GM08714 (cell line): ENCODE measurements around the gene GH1.
"Not testable (repeated sequence)": the region's sequence is repeated elsewhere in the genome, so short reads cannot be mapped to it uniquely, and the experiment has no call there.

Source experiments
- H3K4me3 ChIP-seq: fragments of 200-500 bp; sonication (Bioruptor generic); 2 replicates; pipeline ENCODE4 v1.5.1; 2014; ENCODE audit warnings: mild to moderate bottlenecking, low read length, inconsistent platforms
- ZNF274 ChIP-seq: IDR thresholded peaks from 2 replicates; pipeline ENCODE4 v1.6.1; 2012; ENCODE audit warnings: mild to moderate bottlenecking, low read depth, low read length

Gene GH1

DNA sequence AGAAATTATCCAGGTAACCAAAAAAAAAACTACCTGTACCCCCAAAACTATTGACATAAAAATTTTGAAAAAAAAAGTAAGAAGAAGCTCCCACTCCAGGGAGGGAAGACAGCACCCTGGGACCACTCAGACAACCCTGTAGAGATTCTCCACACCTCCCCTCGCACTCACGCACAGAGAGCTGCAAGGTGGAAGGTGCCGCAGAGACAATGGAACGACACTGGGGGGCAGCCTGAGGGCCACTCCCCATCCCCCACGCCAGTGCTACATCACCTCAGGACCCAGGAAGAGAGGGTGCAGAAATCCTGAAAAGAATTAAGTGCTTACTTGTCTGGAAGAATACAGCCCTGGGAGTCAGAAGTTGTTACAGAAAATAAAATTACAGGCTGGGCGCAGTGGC lies 18.7 kb upstream of the GH1 start:
- no peak for TF ChIP-seq ZNF274
- H3K4me3 ChIP-seq = no peak overlapping the region

DNA sequence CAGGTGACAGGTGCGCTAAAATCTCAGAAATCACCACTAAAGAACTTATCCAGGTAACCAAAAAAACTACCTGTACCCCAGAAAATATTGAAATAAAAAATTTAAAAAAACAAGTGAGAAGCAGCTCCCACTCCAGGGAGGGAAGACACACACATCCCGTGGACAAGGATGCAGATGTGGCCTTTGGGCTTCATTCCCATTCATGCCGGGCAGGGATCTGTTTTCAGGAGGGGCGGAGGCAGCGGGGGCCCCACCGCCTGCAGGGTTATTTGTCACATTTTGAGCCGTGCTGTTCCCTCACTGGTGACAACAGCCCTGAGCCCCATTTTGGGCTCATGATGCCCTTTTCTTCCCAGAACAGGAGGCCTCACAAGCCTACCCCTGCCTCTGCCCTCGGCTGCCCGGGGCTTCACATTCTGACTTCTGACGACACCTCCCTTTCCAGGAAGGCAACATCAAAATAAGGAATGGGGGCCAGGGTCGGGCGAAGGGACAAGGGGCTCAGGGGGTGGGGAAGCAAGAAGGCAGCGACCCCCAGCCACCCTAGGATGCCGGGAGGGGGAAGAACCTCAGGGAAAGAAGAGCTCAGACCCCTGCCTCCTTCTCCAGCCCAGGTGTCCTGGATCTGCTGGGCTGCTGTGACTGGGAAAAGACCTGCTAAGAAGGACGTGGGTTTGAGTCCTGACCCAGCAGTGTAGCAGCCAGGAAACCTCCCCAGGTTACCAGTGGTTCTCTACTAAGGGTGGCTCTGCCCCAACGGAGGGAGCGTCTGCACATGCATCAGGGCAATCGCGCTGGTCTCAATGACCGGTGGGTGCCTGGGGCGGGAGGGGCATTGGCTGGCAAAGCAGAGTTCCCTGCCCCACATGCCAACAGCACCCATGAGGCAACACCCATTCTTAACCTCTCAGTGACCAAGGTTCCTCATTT lies 15.8 kb upstream of the GH1 start:
- TF ChIP-seq ZNF274 = no peak
- H3K4me3 ChIP-seq = no peak overlapping the region

DNA sequence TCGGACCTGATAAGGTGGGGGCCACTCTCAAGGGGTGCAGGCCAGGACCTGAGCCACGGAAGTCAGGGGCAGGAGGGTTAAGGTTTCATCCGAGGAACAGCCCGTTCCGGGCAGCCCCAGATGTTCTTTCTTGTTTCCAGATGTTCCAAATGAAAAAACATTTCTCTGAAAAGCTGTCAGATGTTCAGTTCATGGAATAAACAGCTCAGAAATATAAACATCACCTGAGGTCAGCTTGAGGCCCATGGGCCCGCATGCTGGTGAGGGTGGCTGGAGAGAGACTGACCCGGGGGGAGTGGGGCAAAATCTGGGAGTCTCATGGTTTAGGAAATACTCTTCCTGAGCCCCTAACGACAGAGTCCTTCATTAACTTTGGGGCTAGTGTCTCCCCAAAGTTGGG lies 15.0 kb upstream of the GH1 start:
- no peak overlapping the region for H3K4me3 ChIP-seq
- no peak for TF ChIP-seq ZNF274

DNA sequence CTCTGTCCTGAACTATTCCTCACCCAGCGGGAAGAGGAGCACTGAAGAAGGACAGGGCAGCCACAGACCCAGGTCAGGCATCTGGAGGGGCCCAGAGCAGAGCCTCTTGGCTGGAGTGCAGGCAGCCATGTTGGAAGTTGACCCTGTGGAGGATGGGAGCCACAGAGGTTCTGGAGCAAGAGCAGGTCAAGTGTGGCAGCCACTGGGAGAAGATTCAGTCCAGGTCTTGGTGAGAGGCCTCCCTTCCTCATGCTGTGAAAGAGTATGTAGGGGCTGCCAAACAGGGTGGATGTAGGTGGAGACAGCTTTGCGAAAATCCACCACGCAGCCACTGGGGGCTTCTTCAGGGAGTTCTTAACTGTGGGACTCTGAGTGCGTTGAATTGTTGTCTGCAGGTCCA lies 14.1 kb upstream of the GH1 start:
- peak overlapping the region; percentile 80; the same call in 1 of the 2 replicates for H3K4me3 ChIP-seq
- no peak for TF ChIP-seq ZNF274

DNA sequence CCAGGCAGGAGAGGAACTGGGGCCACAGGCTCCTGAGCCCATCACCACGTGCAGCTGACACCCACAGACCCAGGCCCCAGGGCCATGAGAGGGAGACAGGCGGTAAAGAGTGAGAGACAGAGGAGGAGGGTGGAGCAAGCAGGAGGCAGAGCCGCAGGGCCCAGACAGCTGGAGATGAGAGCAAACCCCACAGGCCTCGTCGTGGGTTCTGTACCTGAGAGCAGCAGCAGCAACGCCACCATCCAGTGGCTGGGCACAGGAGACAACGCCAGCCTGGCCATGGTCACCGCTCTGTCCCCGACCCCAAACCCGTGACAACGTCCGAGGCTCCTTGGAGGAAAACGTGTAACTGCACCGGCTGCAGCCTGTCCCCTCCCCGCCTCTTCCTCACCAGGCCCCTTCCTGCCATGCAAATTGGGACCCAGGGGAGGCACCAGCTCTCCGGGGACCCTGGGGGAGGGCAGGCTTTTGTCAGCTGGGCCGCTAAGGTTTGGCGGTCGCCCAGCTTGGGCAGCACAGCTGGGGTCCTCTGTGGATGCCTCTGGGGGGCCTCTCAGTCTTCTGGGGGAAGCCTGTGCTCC lies 13.4 kb upstream of the GH1 start, which contains the start of gene CD79B:
Gene CD79B, minus strand, starts transcription at position 351 of the 581 bp plus-strand sequence. Its CDS starts 70 bp downstream, at position 281.
- TF ChIP-seq ZNF274 = no peak
- H3K4me3 ChIP-seq = peak within 1 kb of the TSS; percentile 80

DNA sequence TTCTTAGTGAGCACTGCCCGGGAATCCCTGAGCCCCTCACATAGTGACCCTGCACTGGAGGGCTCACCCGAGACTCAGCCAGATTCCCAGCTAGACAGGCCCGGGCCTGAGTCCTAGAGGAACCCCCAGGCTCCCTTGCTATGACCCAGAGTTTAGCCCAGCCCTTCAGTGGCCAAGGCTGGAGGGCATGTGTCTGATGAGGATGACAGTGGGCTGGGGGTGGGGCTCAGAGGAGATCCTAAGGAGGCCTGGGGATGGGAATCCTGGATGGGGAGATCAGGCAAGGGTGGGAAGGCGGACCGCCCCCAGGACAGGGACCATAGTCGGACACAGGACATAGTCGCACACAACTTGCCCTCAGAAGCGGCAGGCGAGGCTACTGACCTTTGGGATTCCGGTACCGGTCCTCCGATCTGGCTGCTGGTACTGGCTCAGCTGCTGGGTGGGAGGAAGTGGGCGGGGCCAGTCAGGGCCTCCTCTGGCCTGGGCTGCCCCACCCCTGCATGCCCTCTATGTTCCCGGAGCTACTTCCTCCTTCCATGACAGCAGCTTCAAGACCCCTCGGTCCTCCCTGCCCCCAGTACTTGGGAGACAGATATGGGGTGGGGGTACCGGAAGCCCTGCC lies 12.4 kb upstream of the GH1 start:
- TF ChIP-seq ZNF274 = no peak
- H3K4me3 ChIP-seq = peak overlapping the region; percentile 80

DNA sequence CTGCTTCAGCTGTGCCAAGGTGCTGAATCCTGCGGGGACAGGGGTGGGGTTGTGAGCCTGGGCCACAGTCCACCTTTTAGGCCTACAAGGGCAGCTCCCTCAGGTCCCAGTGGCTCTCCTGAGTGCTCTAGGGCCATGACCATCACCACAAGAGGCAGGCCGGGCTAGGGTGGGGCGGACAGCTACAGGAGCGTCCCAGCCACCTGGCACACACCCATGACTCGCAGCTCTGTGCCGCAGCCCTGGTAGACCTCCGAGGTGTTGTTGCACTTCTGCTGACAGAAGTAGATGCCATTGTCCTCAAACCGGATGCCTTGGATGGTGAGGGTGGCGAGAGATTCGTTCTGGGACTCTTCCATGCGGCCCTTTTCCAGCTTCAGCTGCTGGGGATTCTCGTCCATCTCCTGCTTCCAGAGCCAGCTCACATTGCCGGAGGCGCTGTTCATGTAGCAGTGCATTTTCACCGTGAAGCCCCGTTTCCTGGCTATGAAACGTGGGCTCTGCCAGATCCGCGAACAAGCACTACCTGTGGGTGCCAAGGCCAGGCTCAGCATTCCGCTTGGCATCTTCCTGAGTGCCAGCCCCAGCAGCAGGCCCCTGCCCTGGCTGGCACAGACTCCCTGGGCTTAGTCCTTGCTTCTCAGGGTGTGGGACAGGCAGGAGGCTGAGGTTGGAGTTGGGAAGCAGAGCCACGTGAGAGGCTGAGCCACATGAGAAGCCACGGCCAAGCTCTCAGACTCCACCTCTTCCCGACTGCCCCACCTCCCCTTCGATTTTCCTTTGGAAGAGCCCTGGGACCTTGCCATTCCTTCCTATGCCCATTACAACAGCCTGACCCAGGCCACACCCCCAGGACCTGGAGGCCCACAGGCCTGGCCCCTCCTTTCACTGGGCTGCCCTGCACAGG lies 11.5 kb upstream of the GH1 start:
- peak overlapping the region; percentile 80 for H3K4me3 ChIP-seq
- no peak for TF ChIP-seq ZNF274

DNA sequence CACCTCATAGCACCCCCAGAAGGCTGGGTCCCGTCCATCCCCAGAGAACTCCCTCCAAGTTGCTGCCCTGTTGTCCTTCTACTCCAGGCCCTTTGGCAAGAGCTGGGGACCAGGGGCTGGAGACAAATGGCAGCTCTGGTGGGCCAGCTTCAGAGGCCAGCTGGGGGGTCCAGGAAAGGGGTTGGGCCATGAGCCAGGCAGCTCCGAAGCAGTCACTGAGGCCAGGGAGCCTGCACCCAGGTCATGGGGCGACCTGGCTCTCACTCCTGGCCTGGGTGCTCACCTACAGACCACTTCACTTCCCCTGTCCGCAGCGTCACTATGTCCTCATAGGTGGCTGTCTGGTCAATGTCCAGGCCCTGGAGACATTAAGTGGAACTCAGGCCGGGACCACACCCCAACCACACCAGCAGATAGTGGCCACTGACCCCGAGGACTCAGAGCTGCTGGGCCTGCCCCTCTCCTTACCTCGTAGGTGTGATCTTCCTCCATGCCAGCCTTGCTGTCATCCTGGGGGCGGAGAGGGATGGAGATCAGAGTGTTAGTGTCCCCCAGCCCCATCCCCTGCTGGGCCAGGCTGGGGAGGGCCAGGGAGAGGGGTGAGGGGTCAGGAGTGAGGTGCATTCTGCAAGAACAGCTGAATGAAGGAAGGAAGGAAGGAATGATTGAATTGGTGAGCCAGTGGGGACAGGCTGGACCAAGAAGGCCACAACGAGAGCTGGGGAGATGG lies 10.5 kb upstream of the GH1 start:
- TF ChIP-seq ZNF274 = no peak
- H3K4me3 ChIP-seq = peak overlapping the region; percentile 1; the same call in 1 of the 2 replicates

DNA sequence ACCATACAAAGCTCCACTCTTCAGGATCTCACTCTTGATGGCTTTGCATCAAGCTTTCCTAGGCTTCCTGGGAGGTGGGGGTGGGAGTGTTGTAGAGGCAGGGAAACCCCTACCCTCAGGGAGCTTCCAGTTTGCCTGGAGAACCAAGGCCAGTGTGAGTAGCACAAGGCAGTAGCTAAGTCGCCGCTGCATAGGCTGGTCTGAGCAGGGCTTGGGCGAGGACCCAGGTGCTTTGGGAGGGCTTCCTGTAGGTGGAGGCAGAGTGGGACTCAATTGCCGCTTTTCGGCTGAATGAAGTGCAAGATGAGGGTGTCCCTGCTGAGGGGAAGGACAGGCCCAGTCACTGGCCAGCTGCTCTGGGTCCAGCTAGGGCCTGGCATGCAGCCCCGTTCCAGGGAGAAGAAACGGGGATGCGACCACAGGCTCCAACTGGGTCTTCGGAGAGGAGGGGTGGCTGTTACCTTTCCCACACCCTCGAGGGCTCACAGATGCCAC lies 9.6 kb upstream of the GH1 start:
- no peak for TF ChIP-seq ZNF274
- no peak overlapping the region; the same call in 1 of the 2 replicates for H3K4me3 ChIP-seq

DNA sequence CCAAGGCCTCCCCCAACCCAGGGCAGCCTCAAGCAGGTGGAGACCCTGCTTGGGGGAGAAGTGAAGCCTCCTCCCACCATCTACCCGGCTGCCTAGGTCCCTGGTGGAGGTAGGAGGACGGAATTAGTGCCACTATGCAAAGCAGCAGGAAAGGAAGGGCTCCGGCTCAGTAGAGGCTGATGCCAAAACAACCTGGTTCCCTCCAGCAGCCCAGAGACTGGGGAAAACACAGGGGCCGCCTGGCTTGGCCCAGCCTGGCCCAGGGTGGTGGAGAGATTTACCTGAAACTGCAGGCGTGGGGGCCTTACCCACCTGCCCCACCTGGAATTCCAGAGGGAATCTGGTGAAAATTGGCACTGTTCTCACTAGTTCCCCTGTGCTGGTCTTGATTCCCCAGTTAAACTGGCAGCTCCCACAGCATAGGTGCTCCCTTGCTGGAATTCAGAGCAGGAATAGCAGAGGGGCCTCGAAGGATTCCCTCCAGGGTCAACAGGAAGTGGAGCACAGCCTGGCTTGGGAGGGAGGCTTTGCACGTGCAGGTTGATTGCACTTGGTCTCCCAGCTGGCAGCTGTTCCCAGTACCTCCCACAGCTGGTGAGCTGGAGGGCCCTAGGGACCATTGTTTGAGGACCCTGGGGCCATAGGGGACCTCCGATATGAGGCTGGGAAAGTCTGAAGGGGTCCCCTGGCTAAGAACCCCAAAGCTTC lies 9.0 kb upstream of the GH1 start:
- no peak for TF ChIP-seq ZNF274
- no peak overlapping the region; the same call in 1 of the 2 replicates for H3K4me3 ChIP-seq

DNA sequence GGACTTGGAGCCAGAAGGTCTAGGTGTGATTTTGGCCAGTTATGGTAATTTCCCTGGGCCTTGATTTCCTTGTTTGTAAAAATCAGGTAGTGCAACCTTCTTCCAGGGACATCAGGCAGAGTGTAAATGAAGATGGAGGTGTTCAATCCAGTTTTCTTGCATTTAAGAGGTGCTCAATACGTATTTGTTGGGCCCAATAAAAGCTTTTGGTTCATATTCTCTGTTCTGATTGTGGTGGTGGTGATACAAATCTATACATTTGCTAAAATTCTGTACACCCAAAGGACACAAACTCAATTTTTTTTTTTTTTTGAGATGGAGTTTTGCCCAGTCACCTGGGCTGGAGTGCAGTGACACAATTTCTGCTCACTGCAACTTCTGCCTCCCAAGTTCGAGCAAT lies 7.5 kb upstream of the GH1 start:
- no peak overlapping the region for H3K4me3 ChIP-seq
- TF ChIP-seq ZNF274 = no peak

DNA sequence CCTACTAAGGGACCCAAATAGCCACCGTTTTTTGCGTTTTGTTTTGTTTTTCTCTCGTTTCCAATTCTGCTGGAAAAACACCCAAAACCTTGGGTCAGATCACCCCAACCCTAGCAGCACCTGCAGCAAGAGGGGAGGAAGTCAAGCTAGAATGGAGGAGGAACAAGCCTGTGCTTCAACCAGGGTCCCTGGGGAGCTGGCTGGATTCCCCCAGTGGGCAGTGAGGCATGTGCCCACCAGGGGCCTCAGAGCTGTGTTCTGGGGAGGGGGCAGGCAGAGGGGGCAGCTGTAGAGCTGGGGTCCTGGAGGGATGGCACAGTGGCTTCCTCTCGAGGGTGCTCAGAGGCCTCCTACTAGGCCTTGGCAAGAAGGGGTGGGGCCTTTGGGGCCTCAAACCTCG lies 7.0 kb upstream of the GH1 start:
- no peak overlapping the region for H3K4me3 ChIP-seq

DNA sequence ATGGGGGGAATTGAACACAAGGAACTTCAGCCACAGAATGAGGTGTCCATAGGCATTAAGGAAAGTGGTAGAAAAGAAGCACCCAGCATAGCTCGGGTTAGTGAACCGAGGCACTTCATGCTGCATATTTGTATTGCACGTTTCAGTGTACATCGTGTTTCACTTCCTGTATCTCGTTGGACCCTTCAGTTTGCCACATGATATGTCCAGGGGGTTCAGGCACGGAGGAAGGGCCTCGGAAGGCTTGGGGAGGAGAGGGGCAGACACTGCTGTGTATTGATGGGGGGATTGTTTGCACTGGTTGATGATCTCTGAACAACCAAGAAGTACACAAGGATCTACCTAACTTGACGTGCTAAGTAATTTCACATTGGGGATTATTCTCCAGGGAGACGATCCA lies 3.8 kb upstream of the GH1 start:
- not testable (repeated sequence) for H3K4me3 ChIP-seq

More for the DNA sequence above, 7.0 kb upstream of the GH1 start:
- no peak for TF ChIP-seq ZNF274

DNA sequence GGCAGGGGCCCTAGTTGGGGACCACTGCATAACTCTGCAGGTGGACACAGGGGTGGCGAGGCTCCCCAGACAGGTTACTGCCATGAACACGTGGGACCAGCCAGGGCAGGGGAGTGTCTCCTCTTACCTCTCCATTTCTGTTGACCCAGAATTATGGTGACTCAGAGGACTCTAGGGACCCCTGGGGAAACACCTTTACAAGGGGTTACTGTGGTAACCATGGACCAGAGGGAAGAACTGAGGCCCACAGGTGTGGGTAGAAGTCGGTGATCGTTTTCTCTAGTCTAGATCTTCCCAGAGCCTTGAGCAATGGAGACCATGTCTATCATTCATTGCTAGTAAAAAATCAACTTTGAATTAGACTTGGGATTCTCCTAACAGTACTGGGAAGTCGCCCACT lies 2.1 kb upstream of the GH1 start:
- H3K4me3 ChIP-seq = not testable (repeated sequence)

DNA sequence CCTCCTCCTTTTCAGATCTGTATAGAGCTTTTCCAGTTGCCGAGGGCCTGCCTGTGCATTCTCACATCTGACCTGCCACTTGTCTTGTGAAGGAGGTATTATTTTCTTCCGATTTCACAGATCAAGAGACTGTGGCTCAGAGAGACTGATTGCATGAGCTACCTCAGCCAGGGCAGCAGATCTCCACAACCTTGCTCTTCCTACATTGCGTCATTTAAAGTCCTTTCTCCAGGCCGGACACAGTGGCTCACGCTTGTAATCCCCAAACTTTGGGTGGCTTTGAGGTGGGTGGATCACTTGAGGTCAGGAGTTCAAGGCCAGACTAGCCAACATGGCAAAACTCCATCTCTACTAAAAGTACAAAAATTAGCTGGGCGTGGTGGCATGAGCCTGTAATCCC lies 1.4 kb upstream of the GH1 start:
- H3K4me3 ChIP-seq = not testable (repeated sequence)
